Astrocyte (in vitro differentiated cells and primary cell): ENCODE results near the gene SLC9A4.

Experiments
- EZH2 ChIP-seq: IDR thresholded peaks from 2 replicates; pipeline ENCODE4 v1.6.1; 2012; ENCODE audit warnings: mild to moderate bottlenecking, low read length, inconsistent platforms; ENCODE audit not compliant: insufficient read depth
- TF ChIP-seq, protein P1 (sequence below): IDR thresholded peaks from 2 replicates; pipeline ENCODE4 v1.5.1; 2011; ENCODE audit warnings: low read depth, mild to moderate bottlenecking, inconsistent platforms, low read length, moderate library complexity; ENCODE audit not compliant: insufficient read depth

DNA sequence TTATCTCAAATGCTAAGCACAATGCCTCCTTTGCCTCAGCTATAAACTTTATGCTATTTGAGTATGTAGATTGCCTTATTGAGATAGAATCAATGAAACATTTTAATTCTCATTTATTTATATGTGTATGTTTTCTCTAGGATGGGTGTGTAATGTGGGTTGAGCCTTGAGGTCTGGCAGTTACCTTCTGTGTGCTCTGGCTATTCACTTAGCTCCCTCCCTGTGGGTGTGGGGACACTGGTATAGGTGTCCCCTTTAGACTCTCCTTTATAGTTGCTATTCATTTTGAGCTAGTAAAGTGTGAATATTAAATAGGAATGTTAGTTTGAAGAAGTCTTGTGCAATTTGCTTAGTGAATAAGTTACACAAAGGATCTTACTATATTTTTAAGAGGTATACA is 1.8 kb downstream of the SLC9A4 start:
- TF ChIP-seq, protein P1, sequence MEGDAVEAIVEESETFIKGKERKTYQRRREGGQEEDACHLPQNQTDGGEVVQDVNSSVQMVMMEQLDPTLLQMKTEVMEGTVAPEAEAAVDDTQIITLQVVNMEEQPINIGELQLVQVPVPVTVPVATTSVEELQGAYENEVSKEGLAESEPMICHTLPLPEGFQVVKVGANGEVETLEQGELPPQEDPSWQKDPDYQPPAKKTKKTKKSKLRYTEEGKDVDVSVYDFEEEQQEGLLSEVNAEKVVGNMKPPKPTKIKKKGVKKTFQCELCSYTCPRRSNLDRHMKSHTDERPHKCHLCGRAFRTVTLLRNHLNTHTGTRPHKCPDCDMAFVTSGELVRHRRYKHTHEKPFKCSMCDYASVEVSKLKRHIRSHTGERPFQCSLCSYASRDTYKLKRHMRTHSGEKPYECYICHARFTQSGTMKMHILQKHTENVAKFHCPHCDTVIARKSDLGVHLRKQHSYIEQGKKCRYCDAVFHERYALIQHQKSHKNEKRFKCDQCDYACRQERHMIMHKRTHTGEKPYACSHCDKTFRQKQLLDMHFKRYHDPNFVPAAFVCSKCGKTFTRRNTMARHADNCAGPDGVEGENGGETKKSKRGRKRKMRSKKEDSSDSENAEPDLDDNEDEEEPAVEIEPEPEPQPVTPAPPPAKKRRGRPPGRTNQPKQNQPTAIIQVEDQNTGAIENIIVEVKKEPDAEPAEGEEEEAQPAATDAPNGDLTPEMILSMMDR, result no peak
- no peak for TF ChIP-seq EZH2
